GM12872 (cell line): ENCODE results near the gene GRID1.

ENCODE experiments used
- TF ChIP-seq, protein P1 (sequence below): IDR thresholded peaks from 3 replicates; pipeline ENCODE4 v1.5.1; 2011; ENCODE audit warnings: low read depth, mild to moderate bottlenecking, low read length, moderate library complexity; ENCODE audit not compliant: insufficient read depth

Gene GRID1

GRCh38 chr10:85673270-85673669 is 693.3 kb downstream of the GRID1 start:
- TF ChIP-seq, protein P1, sequence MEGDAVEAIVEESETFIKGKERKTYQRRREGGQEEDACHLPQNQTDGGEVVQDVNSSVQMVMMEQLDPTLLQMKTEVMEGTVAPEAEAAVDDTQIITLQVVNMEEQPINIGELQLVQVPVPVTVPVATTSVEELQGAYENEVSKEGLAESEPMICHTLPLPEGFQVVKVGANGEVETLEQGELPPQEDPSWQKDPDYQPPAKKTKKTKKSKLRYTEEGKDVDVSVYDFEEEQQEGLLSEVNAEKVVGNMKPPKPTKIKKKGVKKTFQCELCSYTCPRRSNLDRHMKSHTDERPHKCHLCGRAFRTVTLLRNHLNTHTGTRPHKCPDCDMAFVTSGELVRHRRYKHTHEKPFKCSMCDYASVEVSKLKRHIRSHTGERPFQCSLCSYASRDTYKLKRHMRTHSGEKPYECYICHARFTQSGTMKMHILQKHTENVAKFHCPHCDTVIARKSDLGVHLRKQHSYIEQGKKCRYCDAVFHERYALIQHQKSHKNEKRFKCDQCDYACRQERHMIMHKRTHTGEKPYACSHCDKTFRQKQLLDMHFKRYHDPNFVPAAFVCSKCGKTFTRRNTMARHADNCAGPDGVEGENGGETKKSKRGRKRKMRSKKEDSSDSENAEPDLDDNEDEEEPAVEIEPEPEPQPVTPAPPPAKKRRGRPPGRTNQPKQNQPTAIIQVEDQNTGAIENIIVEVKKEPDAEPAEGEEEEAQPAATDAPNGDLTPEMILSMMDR = no peak

- TF ChIP-seq, protein P1 = no peak
These were observed 695.1 kb downstream of the GRID1 start for GRCh38 chr10:85671530-85671929.

DNA sequence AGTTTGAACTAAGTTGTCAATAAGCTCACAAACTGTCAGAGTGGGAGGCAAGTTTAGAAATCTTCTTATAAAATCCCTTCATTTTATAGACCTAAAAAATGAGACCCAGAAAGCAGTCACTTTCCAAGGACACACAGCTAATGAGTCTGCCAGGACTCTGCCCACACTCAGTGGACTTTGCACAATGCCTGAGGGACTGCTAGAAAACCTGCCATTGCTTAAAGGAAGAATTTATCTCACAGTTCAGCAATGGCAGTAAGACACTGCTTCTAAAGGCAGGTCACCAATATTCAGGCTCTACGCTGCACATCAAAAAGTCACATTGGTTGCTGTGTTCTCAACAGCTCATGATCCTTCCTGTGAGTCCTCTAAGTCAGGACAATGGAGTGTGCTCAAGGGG is 698.1 kb downstream of the GRID1 start:
- TF ChIP-seq, protein P1 = no peak

DNA sequence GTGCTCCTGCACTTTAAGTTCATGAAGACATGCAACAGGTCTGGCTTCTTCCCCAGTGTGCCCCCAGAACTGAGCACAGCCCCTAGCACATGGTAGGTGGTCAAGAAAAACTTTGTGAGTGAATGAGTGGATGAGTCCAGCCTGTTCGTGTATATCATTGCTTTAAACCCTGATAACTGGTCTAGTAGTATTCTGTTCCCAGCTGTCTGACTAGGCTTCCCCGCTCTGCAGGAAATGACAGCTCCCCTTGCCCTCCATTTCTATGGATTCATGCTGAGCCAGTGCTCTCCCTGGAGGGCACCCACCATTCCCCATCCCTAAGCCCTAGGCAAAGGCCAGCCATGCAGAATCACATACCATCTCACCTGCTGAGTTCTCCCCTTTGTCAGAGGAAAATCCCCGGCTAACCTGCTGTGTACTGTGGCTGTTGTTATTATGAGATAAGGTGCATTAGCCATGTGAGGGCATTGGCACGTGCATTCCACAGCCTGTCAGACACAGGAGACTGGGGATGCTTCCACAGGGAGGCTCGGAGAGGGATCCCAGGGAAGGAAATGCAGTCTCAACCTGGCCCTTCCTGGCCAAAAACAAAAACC is 698.9 kb downstream of the GRID1 start:
- TF ChIP-seq, protein P1 = no peak

DNA sequence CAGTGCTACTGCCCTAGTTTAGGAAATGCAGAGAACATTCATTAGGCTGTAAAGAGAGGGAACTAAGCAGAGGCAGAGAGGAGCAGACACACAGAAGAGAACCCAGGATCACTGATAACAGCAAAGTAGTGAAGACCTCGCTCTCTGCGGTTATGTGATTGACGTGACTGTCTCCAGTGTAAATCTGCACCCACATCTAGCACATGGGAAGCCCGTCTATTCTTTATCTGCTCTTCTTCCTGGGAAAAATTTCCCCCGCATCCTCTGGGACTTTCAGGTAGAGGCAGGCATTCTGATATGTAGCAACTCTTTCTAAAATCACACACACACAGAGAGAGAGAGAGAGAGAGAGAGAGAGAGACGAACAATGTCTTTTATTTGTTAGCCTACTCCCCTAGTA is 699.6 kb downstream of the GRID1 start:
- TF ChIP-seq, protein P1 = no peak

- TF ChIP-seq, protein P1 = no peak
These were observed 700.5 kb downstream of the GRID1 start for GRCh38 chr10:85666102-85666501.

DNA sequence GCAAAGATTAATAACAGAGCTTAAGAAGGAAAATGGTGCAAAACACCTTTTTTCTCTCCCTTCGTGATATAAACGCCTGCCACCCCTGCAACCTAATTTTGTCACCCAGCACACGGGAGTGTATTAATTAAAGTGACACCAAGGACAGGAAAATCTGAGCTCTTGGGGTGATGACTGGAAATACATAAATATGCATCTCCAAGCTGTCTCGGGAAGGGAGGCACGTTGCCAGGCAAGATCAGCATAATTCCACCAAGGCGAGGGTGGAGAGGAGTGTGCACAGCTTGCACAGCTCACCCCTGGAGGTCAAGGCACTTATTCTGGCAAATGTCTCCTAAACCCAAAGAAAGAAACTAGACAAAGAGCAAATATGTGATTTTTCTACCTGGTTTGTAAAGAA is 700.9 kb downstream of the GRID1 start:
- TF ChIP-seq, protein P1 = no peak
